ENCODE measurements around the gene FXR2.
"Not testable (repeated sequence)": the region's sequence is repeated elsewhere in the genome, so short reads cannot be mapped to it uniquely, and the experiment has no call there.

FXR2 gene

GRCh38 chr17:7614425-7615264 lies at the start of gene FXR2:
FXR2 (minus strand) TSS chr17:7614897; CDS start chr17:7614532, 365 bp downstream.
- DNase-seq, result peak; percentile 100

GRCh38 chr17:7656958-7657609 lies 42.4 kb upstream of the FXR2 start:
- DNase-seq, result no peak

DNA sequence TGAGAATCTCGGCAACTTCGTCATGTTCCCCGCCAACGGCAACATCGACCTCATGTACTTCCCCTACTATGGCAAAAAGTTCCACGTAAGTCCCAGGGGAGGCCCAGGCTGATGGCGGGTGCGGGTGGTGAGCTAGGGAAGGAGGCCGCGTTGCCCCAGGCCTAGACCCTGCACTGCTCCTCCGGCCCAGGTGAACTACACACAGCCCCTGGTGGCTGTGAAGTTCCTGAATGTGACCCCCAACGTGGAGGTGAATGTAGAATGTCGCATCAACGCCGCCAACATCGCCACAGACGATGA lies 40.8 kb upstream of the FXR2 start:
- no peak for DNase-seq

GRCh38 chr17:7654832-7655540 lies 40.3 kb upstream of the FXR2 start:
- DNase-seq, result no peak

DNA sequence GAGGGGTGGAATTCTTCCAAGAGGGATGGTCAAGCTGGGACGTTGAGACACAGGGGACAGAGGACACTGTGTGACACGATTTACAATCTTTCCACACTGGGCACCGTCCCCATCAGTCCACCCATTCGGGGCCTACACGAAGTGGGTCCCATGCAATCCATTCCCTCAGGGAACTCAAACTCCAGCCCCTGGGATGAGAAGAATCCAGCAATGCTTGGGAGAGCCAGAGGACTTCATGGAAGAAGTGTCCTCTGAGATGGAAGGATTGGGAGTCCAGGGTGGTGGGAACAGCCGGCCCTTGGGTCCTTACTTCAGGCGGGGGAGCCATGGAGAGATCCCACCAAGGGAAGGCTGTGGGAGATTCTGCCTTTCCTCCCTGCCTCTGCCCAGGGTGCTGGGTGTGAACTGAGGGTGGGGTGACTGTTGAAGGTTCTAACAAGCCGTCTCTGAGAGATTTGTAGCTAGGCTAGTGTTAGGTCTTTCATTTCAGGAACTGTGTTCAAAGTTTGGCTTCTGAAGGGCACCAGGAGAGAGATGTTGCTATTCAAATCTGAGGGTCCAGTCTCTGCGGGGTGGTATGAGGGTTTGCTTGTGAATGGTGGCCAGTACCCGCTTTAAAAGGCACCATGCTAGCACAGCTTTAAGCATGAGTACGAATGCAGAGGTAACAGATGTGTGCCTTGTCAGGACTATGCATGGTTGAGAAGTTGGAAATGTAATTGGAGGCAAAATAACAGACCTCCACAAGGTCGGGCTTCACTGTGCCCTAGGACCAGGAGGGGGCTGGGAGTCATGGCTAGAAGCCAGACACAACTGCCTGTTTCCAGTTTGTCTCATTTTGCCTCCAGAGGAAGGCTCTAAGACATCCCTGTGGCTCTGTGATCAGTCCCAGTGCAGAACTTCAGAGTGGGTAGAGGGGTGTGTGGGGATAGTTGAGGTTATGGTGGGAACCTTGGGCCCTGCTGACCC lies 38.0 kb upstream of the FXR2 start:
- no peak for DNase-seq

- no peak for DNase-seq
Observed at GRCh38 chr17:7651665-7652387, 37.1 kb upstream of the FXR2 start.

- DNase-seq, result no peak
Observed at GRCh38 chr17:7651097-7651664, 36.5 kb upstream of the FXR2 start.

- DNase-seq, result peak; percentile 65
Observed at GRCh38 chr17:7650509-7651096, 35.9 kb upstream of the FXR2 start, which contains the start of gene ATP1B2. ATP1B2 (plus strand) TSS chr17:7650926; CDS start chr17:7651519, 593 bp downstream.

GRCh38 chr17:7647018-7647417 lies 32.3 kb upstream of the FXR2 start:
- DNase-seq, result no peak

- DNase-seq, result no peak
Observed at GRCh38 chr17:7646457-7646856, 31.8 kb upstream of the FXR2 start.

DNA sequence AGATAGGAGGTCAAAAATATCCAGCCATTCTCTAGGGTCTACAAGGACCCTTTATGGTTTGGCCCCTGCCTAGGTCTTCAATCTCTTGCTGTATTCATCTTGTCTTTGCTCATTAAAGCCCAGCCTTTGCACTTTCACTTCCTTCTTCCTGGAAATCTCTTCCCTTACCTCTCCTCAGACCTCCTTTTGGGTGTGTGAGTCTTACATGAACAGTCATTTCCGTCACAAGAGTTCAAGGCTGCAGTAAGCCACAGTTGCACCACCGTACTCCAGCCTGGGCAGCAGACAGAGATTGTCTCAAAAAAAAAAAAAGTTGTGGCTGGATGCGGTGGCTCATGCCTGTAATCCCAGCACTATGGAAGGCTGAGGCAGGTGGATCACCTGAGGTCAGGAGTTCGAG lies 30.1 kb upstream of the FXR2 start:
- no peak for DNase-seq

DNA sequence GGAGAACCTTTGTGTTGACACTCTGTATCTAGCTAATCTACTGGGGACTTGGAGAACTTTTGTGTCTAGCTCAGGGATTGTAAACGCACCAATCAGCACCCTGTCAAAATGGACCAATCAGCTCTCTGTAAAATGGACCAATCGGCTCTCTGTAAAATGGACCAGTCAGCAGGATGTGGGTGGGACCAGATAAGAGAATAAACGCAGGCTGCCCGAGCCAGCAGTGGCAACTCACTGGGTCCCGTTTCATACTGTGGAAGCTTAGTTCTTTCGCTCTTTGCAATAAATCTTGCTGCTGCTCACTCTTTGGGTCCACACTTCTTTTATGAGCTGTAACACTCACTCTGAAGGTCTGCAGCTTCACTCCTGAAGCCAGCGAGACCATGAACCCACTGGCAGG lies 26.9 kb upstream of the FXR2 start:
- not testable (repeated sequence) for DNase-seq

GRCh38 chr17:7640783-7641182 lies 26.1 kb upstream of the FXR2 start:
- no peak for DNase-seq

- DNase-seq, result no peak
Observed at GRCh38 chr17:7636163-7636562, 21.5 kb upstream of the FXR2 start.

DNA sequence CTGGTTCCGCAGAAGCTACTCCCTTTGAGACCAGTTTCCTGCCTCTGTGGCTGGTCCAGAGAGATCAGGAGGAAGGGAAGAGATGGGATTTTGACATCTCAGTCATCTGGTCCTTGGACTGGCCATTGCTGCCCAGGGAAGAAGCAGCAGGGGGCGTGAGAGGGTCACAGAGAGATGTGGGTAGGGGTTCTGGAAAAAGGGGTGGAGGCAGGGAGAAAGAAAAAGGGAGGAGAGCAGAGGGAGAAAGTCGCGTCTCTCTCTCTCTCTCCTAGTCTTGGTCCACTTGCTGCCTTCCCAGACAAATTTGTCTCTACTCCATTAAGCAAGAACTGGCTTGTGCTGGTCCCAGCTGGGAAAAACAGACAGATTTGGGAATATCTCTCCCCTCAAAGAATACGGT lies 19.7 kb upstream of the FXR2 start:
- DNase-seq, result no peak

- DNase-seq, result no peak
Observed at GRCh38 chr17:7633093-7633492, 18.4 kb upstream of the FXR2 start.

DNA sequence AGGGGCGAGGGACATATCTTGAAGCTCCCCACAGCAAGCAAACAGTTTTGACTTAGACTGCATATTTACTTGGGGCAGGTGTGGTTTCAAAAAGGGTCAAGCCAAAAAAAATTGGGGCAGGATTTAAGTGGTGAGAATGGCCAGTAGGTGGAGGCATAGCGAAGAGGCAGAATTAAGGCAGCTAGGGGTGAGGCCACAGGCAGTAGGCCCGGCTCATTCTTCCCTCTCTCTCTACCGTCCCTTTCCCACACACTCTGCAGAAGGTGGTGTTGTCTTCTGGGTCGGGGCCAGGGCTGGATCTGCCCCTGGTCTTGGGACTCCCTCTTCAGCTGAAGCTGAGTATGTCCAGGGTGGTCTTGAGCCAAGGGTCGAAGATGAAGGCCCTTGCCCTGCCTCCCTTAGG lies 17.8 kb upstream of the FXR2 start:
- peak; percentile 29 for DNase-seq

DNA sequence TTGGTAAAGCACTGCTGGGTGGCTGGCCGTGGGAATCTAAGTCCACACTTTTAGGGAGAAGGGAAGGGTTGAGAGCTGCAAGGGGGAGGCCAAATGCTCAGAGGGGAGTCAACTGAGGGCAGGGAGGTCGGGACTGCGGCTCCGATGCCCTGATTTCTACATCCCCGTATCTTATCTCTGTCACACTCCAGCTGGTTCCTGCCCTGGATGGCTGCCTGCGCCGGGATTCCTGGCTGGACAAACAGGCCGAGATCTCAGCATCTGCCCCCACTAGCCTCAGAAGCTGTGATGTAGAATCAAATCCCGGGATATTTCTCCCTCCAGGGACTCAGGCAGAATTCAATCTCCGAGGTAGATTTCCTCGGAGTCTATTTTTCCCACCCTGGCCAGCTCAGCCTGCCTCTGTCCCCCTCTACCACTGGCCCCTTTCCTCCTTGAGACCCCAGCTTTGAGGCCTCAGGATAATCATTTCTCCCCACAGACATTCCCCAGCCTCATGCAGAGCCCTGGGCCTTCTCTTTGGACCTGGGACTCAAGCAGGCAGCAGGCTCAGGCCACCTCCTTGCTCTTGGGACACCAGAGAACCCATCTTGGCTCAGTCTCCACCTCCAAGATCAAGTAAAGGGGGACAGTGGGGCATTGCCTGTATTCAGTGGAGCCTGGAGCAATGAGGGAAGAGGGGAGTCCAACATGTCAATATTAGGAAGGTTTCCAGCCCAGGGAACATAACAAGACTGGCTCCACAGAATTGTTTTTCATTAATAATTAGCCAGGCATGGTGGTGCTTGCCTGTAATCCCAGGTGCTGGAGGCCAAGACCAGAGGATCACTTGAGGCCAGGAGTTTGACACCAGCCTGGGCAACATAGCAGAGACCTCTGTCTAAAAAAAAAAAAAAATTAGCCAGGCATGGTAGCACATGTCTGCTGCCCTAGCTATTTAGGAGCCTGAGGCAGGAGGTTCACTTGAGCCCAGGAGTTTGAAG lies 17.0 kb upstream of the FXR2 start:
- DNase-seq, result no peak

DNA sequence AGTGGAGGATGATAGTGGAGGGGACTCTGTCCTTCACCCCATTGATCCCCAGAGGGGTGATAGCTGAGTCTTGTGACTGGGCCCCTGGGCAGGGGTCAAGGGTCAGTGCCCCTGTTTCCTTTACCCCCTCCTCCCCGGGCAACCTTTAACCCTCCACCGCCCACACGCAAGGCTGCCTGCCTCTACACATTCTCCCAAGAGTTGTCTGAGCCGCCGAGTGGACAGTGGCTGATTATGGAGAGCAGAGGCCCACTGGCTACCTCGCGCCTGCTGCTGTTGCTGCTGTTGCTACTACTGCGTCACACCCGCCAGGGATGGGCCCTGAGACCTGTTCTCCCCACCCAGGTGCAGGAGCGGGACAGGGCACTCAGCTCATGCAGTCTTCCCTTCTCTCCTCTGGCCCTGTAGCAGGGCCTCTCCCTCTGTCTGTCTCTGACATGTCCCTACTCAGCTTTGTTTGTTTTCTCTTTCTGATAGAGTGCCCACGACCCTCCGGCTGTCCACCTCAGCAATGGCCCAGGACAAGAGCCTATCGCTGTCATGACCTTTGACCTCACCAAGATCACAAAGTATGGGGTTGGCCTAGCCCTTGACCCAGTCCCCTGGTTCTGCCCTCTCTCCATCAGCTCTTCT lies 15.4 kb upstream of the FXR2 start, which contains the start of gene SHBG:
Gene SHBG, plus strand, starts transcription at position 197 of the 633 bp plus-strand sequence. Its CDS starts 38 bp downstream, at position 235.
- DNase-seq, result no peak
